ENCODE data around the gene EAF2. TPM values are rescaled to one million over a fixed set of nuclear protein-coding genes. Genes with fewer than 3 reads are reported as not detected.
A peak's percentile ranks its signal among the peaks of the same experiment; 100 is the strongest.

The EAF2 gene
- 1 to 10 TPM; 3.5 to 3.8 TPM for polyA plus RNA-seq

GRCh38 chr3:121834671-121835464 lies at the start of gene EAF2, which contains the start of gene IQCB1:
Gene EAF2, plus strand, starts transcription at chr3:121835209. Its CDS starts 77 bp downstream, at chr3:121835286.
Gene IQCB1, minus strand, starts transcription at chr3:121835060. Its CDS starts 6,100 bp downstream, at chr3:121828960.
- no peaks in the 10 kb centered on the region for H3K36me3 ChIP-seq (ENCODE audit: control insufficient read depth in 2 of 2, insufficient read depth in 2 of 2, low read length in 1 of 2)
- no peaks in the 10 kb centered on the region for H3K9me3 ChIP-seq (ENCODE audit: control insufficient read depth in 2 of 2, insufficient read depth in 1 of 2, low read depth in 1 of 2, low read length in 1 of 2)
- H3K4me3 ChIP-seq (ENCODE audit: low read depth in 1 of 2, low read length in 2 of 2), result peak within 1 kb of the TSS; percentile 72 to 95
- no peaks in the 10 kb centered on the region for H3K27me3 ChIP-seq (ENCODE audit: control insufficient read depth in 1 of 2, insufficient read depth in 2 of 2, low read length in 2 of 2)
- 0% methylated on average over 54 of the region's 54 CpGs for WGBS, 2 donors
- H3K4me1 ChIP-seq (ENCODE audit: control insufficient read depth in 2 of 2, insufficient read depth in 2 of 2, low read length in 1 of 2), result no peaks in the 10 kb centered on the region
- H3K27ac ChIP-seq (ENCODE audit: low read depth in 2 of 2, low read length in 1 of 2), result peak within 1 kb of the TSS; percentile 87

DNA sequence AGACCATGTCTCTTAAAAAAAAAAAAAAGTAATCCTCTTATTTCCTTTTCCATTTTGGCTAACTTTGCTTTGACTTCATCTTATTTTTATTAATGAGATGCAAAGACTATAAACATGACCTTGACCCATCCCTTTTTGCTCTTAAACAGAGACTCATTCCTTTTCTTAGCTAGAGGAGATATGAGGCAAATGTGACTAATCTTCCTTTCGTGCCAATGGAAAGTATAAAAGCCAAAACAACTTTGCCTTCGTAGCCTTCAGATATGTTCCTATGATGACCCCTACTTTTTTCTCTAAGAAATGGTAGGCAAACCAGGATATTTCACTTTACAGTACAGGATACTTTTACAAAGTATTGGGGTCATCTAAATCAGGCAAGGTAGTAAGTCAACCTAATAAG lies 48.5 kb upstream of the EAF2 start:
- Histone ChIP-seq H3K4me3 (ENCODE audit: low read depth in 1 of 2, low read length in 2 of 2) (no peak overlapping the region), H3K27me3 (ENCODE audit: control insufficient read depth in 1 of 2, insufficient read depth in 2 of 2, low read length in 2 of 2) (no peaks in the 10 kb centered on the region), H3K27ac (ENCODE audit: low read depth in 2 of 2, low read length in 1 of 2) (no peak overlapping the region), H3K9me3 (ENCODE audit: control insufficient read depth in 2 of 2, insufficient read depth in 1 of 2, low read depth in 1 of 2, low read length in 1 of 2) (no peaks in the 10 kb centered on the region), H3K36me3 (ENCODE audit: control insufficient read depth in 2 of 2, insufficient read depth in 2 of 2, low read length in 1 of 2) (peaks cover 2 to 6% of the 10 kb centered on the region in 2 donors), H3K4me1 (ENCODE audit: control insufficient read depth in 2 of 2, insufficient read depth in 2 of 2, low read length in 1 of 2) (no peaks in the 10 kb centered on the region)
- 89 to 91% methylated on average over 2 of the region's 2 CpGs for WGBS, 2 donors

- Histone ChIP-seq H3K4me1 (ENCODE audit: control insufficient read depth in 2 of 2, insufficient read depth in 2 of 2, low read length in 1 of 2) (no peaks in the 10 kb centered on the region), H3K4me3 (ENCODE audit: low read depth in 1 of 2, low read length in 2 of 2) (no peak overlapping the region), H3K27me3 (ENCODE audit: control insufficient read depth in 1 of 2, insufficient read depth in 2 of 2, low read length in 2 of 2) (no peaks in the 10 kb centered on the region), H3K27ac (ENCODE audit: low read depth in 2 of 2, low read length in 1 of 2) (no peak overlapping the region), H3K36me3 (ENCODE audit: control insufficient read depth in 2 of 2, insufficient read depth in 2 of 2, low read length in 1 of 2) (peaks cover 0 to 2% of the 10 kb centered on the region in 2 donors), H3K9me3 (ENCODE audit: control insufficient read depth in 2 of 2, insufficient read depth in 1 of 2, low read depth in 1 of 2, low read length in 1 of 2) (no peaks in the 10 kb centered on the region)
- 94 to 97% methylated on average over 3 of the region's 3 CpGs for WGBS, 2 donors
Measured at GRCh38 chr3:121793078-121793477, 41.9 kb upstream of the EAF2 start.

GRCh38 chr3:121794264-121794983 lies 40.6 kb upstream of the EAF2 start:
- 87 to 91% methylated on average over 2 of the region's 2 CpGs for WGBS, 2 donors

GRCh38 chr3:121796970-121797369 lies 38.0 kb upstream of the EAF2 start:
- WGBS, 2 donors, result 37 to 51% methylated on average over 1 of the region's 1 CpG
- no peaks in the 10 kb centered on the region for H3K36me3 ChIP-seq (ENCODE audit: control insufficient read depth in 2 of 2, insufficient read depth in 2 of 2, low read length in 1 of 2)
- no peaks in the 10 kb centered on the region for H3K9me3 ChIP-seq (ENCODE audit: control insufficient read depth in 2 of 2, insufficient read depth in 1 of 2, low read depth in 1 of 2, low read length in 1 of 2)
- no peaks in the 10 kb centered on the region for H3K27me3 ChIP-seq (ENCODE audit: control insufficient read depth in 1 of 2, insufficient read depth in 2 of 2, low read length in 2 of 2)
- no peak overlapping the region for H3K4me3 ChIP-seq (ENCODE audit: low read depth in 1 of 2, low read length in 2 of 2)
- no peaks in the 10 kb centered on the region for H3K4me1 ChIP-seq (ENCODE audit: control insufficient read depth in 2 of 2, insufficient read depth in 2 of 2, low read length in 1 of 2)
- no peak overlapping the region for H3K27ac ChIP-seq (ENCODE audit: low read depth in 2 of 2, low read length in 1 of 2)

More at GRCh38 chr3:121794264-121794983, 40.6 kb upstream of the EAF2 start:
- H3K27me3 ChIP-seq (ENCODE audit: control insufficient read depth in 1 of 2, insufficient read depth in 2 of 2, low read length in 2 of 2), result no peaks in the 10 kb centered on the region
- H3K4me1 ChIP-seq (ENCODE audit: control insufficient read depth in 2 of 2, insufficient read depth in 2 of 2, low read length in 1 of 2), result no peaks in the 10 kb centered on the region
- no peaks in the 10 kb centered on the region for H3K9me3 ChIP-seq (ENCODE audit: control insufficient read depth in 2 of 2, insufficient read depth in 1 of 2, low read depth in 1 of 2, low read length in 1 of 2)
- no peaks in the 10 kb centered on the region for H3K36me3 ChIP-seq (ENCODE audit: control insufficient read depth in 2 of 2, insufficient read depth in 2 of 2, low read length in 1 of 2)
- no peak overlapping the region for H3K27ac ChIP-seq (ENCODE audit: low read depth in 2 of 2, low read length in 1 of 2)
- no peak overlapping the region for H3K4me3 ChIP-seq (ENCODE audit: low read depth in 1 of 2, low read length in 2 of 2)

DNA sequence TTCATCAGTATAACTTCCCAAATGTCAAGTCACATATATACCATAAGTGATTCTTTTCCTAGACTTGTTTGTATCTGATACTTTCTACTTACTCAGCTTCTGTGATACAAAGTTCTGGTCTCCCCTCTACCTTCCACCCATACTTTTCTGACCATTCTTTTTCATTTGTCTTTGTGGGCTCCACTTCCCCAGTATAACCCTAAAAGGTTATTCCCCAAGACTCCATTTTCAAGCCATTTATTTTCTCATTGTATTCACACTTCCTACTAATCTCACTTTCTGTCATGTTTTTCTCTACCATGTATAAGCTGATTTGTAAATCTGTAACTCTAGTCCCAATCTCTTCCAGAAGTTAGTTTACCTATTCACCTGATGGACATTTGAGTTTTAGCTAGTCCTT lies 34.1 kb upstream of the EAF2 start:
- no peaks in the 10 kb centered on the region for H3K9me3 ChIP-seq (ENCODE audit: control insufficient read depth in 2 of 2, insufficient read depth in 1 of 2, low read depth in 1 of 2, low read length in 1 of 2)
- no peaks in the 10 kb centered on the region for H3K27me3 ChIP-seq (ENCODE audit: control insufficient read depth in 1 of 2, insufficient read depth in 2 of 2, low read length in 2 of 2)
- H3K27ac ChIP-seq (ENCODE audit: low read depth in 2 of 2, low read length in 1 of 2), result no peak overlapping the region
- H3K4me1 ChIP-seq (ENCODE audit: control insufficient read depth in 2 of 2, insufficient read depth in 2 of 2, low read length in 1 of 2), result no peaks in the 10 kb centered on the region
- H3K4me3 ChIP-seq (ENCODE audit: low read depth in 1 of 2, low read length in 2 of 2), result no peak overlapping the region
- H3K36me3 ChIP-seq (ENCODE audit: control insufficient read depth in 2 of 2, insufficient read depth in 2 of 2, low read length in 1 of 2), result no peaks in the 10 kb centered on the region

DNA sequence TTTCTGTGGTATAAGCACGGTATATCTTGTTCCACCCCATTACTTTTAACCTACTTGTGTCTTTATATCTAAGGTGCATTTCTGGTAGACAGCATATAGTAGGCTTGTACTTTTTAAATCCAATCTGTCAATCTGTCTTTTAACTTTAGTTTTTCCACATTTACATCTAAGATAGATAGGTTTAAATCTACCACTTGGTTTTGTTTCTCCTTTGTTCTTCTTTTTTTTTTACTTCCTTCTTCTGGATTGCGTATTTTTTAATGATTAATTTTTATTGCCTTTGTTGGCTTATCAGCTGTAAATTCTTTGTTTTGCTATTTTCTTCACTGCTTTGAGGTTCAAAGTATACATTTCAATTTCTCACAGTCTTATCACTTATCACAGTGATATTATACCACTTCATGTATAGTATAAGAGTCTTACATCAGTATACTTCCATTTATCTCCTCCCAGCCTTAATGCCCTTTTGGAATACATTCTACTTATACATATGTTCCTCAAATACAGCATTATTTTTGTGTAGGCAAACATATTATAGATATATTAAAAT lies 31.2 kb upstream of the EAF2 start:
- H3K9me3 ChIP-seq (ENCODE audit: control insufficient read depth in 2 of 2, insufficient read depth in 1 of 2, low read depth in 1 of 2, low read length in 1 of 2), result no peaks in the 10 kb centered on the region
- no peak overlapping the region for H3K27ac ChIP-seq (ENCODE audit: low read depth in 2 of 2, low read length in 1 of 2)
- H3K36me3 ChIP-seq (ENCODE audit: control insufficient read depth in 2 of 2, insufficient read depth in 2 of 2, low read length in 1 of 2), result no peaks in the 10 kb centered on the region
- H3K4me3 ChIP-seq (ENCODE audit: low read depth in 1 of 2, low read length in 2 of 2), result no peak overlapping the region
- no peaks in the 10 kb centered on the region for H3K4me1 ChIP-seq (ENCODE audit: control insufficient read depth in 2 of 2, insufficient read depth in 2 of 2, low read length in 1 of 2)
- 81 to 94% methylated on average over 2 of the region's 2 CpGs for WGBS, 2 donors
- H3K27me3 ChIP-seq (ENCODE audit: control insufficient read depth in 1 of 2, insufficient read depth in 2 of 2, low read length in 2 of 2), result no peaks in the 10 kb centered on the region

DNA sequence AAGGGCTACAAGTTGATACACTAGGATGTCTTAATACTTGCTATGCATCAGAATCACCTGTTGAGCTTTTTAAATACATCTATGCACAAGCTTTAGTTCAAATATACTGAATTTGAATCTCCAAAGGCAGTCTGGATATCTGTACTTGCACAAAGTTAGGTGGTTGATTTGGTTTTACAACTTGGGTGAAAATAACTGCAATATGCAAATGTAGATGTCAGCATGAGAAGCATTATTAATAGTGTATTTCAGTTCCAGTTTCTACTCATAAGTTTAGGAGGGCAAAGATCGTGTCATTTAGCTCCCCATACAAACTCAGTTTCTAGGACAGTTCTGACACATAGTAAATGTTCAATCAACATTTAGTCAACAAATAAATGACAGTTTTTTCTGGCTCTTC lies 25.8 kb upstream of the EAF2 start:
- Histone ChIP-seq H3K27ac (ENCODE audit: low read depth in 2 of 2, low read length in 1 of 2) (no peak overlapping the region), H3K4me1 (ENCODE audit: control insufficient read depth in 2 of 2, insufficient read depth in 2 of 2, low read length in 1 of 2) (no peaks in the 10 kb centered on the region), H3K27me3 (ENCODE audit: control insufficient read depth in 1 of 2, insufficient read depth in 2 of 2, low read length in 2 of 2) (no peaks in the 10 kb centered on the region), H3K4me3 (ENCODE audit: low read depth in 1 of 2, low read length in 2 of 2) (no peak overlapping the region), H3K9me3 (ENCODE audit: control insufficient read depth in 2 of 2, insufficient read depth in 1 of 2, low read depth in 1 of 2, low read length in 1 of 2) (no peaks in the 10 kb centered on the region), H3K36me3 (ENCODE audit: control insufficient read depth in 2 of 2, insufficient read depth in 2 of 2, low read length in 1 of 2) (peaks cover 5 to 7% of the 10 kb centered on the region in 2 donors)
- 38 to 47% methylated on average over 1 of the region's 1 CpG for WGBS, 2 donors

DNA sequence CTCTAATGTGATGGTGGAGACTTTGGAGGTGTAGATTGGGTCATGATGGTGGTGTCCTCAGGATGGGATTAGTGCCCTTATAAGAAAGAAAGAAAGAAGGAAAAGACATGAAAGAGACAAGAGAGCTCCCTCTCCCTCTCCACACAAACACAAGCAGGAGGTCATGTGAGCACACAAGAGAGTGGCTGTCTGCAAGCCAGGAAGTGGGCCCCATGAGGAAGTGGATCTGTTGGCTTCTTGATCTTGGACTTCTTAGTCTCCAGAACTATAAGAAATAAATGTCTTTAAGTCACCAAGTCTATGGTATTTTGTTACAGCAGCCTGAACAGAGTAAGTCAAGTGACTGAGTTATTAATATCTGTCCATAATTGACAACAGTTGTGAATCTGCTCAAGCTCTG lies 17.3 kb upstream of the EAF2 start:
- H3K36me3 ChIP-seq (ENCODE audit: control insufficient read depth in 2 of 2, insufficient read depth in 2 of 2, low read length in 1 of 2), result peaks cover 3 to 5% of the 10 kb centered on the region in 2 donors
- H3K4me3 ChIP-seq (ENCODE audit: low read depth in 1 of 2, low read length in 2 of 2), result no peak overlapping the region
- H3K27me3 ChIP-seq (ENCODE audit: control insufficient read depth in 1 of 2, insufficient read depth in 2 of 2, low read length in 2 of 2), result no peaks in the 10 kb centered on the region
- H3K4me1 ChIP-seq (ENCODE audit: control insufficient read depth in 2 of 2, insufficient read depth in 2 of 2, low read length in 1 of 2), result no peaks in the 10 kb centered on the region
- H3K9me3 ChIP-seq (ENCODE audit: control insufficient read depth in 2 of 2, insufficient read depth in 1 of 2, low read depth in 1 of 2, low read length in 1 of 2), result no peaks in the 10 kb centered on the region
- no peak overlapping the region for H3K27ac ChIP-seq (ENCODE audit: low read depth in 2 of 2, low read length in 1 of 2)
